HG03442 (cell line): ENCODE data around the gene CD8A.
"Not testable (repeated sequence)": the region's sequence is repeated elsewhere in the genome, so short reads cannot be mapped to it uniquely, and the experiment has no call there.

Experiments
- ATAC-seq: cut with Tn5 transposase; IDR thresholded peaks from one replicate; pipeline ENCODE4 v1.9.1; 2021; ENCODE audit warnings: mild to moderate bottlenecking, moderate library complexity; ENCODE audit not compliant: unreplicated experiment

CD8A gene

GRCh38 chr2:86741889-86742498 is 48.7 kb downstream of the CD8A start:
- not testable (repeated sequence) for ATAC-seq

- ATAC-seq = not testable (repeated sequence)
Observed at GRCh38 chr2:86739889-86740288, 50.8 kb downstream of the CD8A start.

- ATAC-seq = not testable (repeated sequence)
Observed at GRCh38 chr2:86739485-86739884, 51.2 kb downstream of the CD8A start.

GRCh38 chr2:86734896-86735295 is 55.8 kb downstream of the CD8A start:
- ATAC-seq = not testable (repeated sequence)
